HAP-1 (cell line): ENCODE measurements around the gene ANKRD13C.

Experiments
- DNase-seq, 2 experiments: peaks; one replicate each; pipeline ENCODE4 v3.0.0-alpha.2; 2016 to 2020; ENCODE audit warnings: low spot score in 2 of 2
- H3K27me3 ChIP-seq: fragments of 250-450 bp; sonication (Bioruptor Pico); 2 replicates; pipeline ENCODE4 v1.5.1; 2020; ENCODE audit warnings: low read depth, mild to moderate bottlenecking, moderate library complexity
- H3K36me3 ChIP-seq: fragments of 250-450 bp; sonication (Bioruptor Pico); replicated peaks from 2 replicates; pipeline ENCODE4 v1.5.1; 2020; ENCODE audit warnings: mild to moderate bottlenecking
- H3K4me1 ChIP-seq: fragments of 250-450 bp; sonication (Bioruptor Pico); 2 replicates; pipeline ENCODE4 v1.5.1; 2020; ENCODE audit warnings: mild to moderate bottlenecking
- H3K4me3 ChIP-seq: fragments of 250-450 bp; sonication (Bioruptor Pico); 2 replicates; pipeline ENCODE4 v1.5.1; 2020; ENCODE audit warnings: mild to moderate bottlenecking, moderate library complexity
- H3K9me3 ChIP-seq: fragments of 250-450 bp; sonication (Bioruptor Pico); 2 replicates; pipeline ENCODE4 v1.5.1; 2020; ENCODE audit warnings: mild to moderate bottlenecking, moderate library complexity
- in situ Hi-C: fragments of 300-500 bp; cut with MboI; formaldehyde crosslinking; loops from 3 replicates; pipeline ENCODE4 v1.14.3; 2020; ENCODE audit warnings: low sequenced_read_pairs, inconsistent platforms, mixed read lengths

The ANKRD13C gene

DNA sequence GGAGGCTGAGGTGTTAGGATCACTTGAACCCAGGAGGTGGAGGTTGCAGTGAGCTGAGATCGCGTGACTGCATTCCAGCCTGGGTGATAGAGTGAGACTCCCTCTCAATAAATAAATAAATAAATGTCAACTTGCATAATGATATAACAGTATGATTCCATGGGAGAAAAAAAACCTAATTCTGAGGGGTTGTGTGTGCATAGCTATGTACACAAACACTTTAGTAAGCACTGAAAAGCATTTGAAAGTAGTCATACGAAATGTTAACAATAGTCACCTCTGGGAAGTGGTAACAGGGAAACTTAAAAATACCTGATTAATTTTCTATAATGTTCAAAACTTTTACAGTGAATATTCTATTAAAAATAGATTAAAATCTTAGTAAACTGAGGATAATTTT, 43.2 kb downstream of the ANKRD13C start:
- Histone ChIP-seq H3K4me1 (0 out of 2 replicates have a peak, but pooled peaks cover 3% of the 10 kb centered on the region), H3K4me3 (no peak overlapping the region), H3K36me3 (no peaks in the 10 kb centered on the region), H3K27me3 (no peaks in the 10 kb centered on the region), H3K9me3 (no peaks in the 10 kb centered on the region)
- no peak for DNase-seq
- in situ Hi-C loops = no loop called here

- Histone ChIP-seq H3K27me3 (no peaks in the 10 kb centered on the region), H3K9me3 (no peaks in the 10 kb centered on the region), H3K4me1 (no peaks in the 10 kb centered on the region), H3K4me3 (no peak overlapping the region), H3K36me3 (no peaks in the 10 kb centered on the region; the same call in 1 of the 2 replicates)
- in situ Hi-C loops = no loop called here
- DNase-seq = no peak
Measured at GRCh38 chr1:70299472-70299871, 55.0 kb downstream of the ANKRD13C start.

- in situ Hi-C loops = no loop called here
- Histone ChIP-seq H3K27me3 (no peaks in the 10 kb centered on the region), H3K9me3 (no peaks in the 10 kb centered on the region), H3K36me3 (peaks cover 18% of the 10 kb centered on the region), H3K4me3 (no peak overlapping the region), H3K4me1 (no peaks in the 10 kb centered on the region)
- no peak for DNase-seq
Measured at GRCh38 chr1:70295749-70296148, 58.8 kb downstream of the ANKRD13C start.

GRCh38 chr1:70293186-70293843, 61.2 kb downstream of the ANKRD13C start:
- Histone ChIP-seq H3K4me1 (peaks cover 8% of the 10 kb centered on the region), H3K9me3 (no peaks in the 10 kb centered on the region), H3K27me3 (no peaks in the 10 kb centered on the region), H3K36me3 (peaks cover 18% of the 10 kb centered on the region), H3K4me3 (no peak overlapping the region)
- in situ Hi-C loops = no loop called here
- no peak for DNase-seq

DNA sequence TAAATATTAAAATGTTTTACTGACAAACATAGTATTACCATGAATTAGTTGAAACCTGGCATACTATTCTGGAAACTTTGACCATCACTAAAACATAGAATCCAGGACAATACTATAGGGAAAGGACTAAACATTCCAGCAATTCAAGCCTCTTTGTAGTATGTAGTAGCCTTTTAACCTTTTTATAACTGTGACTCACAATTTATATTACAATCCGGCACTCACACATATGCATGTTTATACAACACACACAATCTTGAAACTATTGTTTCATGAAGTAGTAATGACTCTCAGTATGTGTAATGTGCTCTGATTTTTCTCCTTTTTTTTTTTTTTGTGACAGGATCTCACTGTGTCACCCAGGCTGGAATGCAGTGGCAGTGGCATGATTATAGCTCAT, 64.3 kb downstream of the ANKRD13C start:
- H3K27me3 ChIP-seq = no peaks in the 10 kb centered on the region
- in situ Hi-C loops = no loop called here
- no peaks in the 10 kb centered on the region for H3K9me3 ChIP-seq
- H3K4me1 ChIP-seq = peaks cover 8% of the 10 kb centered on the region
- H3K36me3 ChIP-seq = peaks cover 18% of the 10 kb centered on the region
- no peak overlapping the region for H3K4me3 ChIP-seq
- peak in 1 of 2 experiments; percentile 32 for DNase-seq

GRCh38 chr1:70288166-70288565, 66.4 kb downstream of the ANKRD13C start:
- Histone ChIP-seq H3K27me3 (no peaks in the 10 kb centered on the region), H3K4me1 (peaks cover 8% of the 10 kb centered on the region), H3K4me3 (no peak overlapping the region), H3K9me3 (no peaks in the 10 kb centered on the region), H3K36me3 (peaks cover 14% of the 10 kb centered on the region)
- no peak for DNase-seq
- in situ Hi-C loops = no loop called here

DNA sequence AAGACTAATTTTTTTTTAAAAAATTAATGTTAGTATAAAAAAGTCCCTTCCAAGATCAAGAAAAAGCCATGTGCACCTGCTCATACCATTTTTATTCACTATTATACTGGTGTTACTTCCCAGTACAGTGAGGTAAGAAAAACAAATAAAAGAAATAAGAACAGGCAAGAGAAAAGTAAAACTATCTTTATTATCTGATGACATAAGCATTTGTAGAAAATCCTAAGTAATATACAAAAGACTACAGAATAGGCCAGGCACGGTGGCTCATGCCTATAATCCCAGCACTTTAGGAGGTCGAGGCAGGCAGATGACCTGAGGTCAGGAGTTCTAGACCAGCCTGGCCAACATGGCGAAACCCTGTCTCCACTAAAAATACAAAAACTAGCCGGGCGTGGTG, 68.1 kb downstream of the ANKRD13C start:
- in situ Hi-C loops = no loop called here
- H3K36me3 ChIP-seq = peaks cover 8% of the 10 kb centered on the region
- H3K4me1 ChIP-seq = peaks cover 12% of the 10 kb centered on the region
- H3K9me3 ChIP-seq = no peaks in the 10 kb centered on the region
- H3K4me3 ChIP-seq = no peak overlapping the region
- DNase-seq = no peak
- H3K27me3 ChIP-seq = no peaks in the 10 kb centered on the region

GRCh38 chr1:70284366-70284765, 70.2 kb downstream of the ANKRD13C start:
- H3K36me3 ChIP-seq = peaks cover 4% of the 10 kb centered on the region
- peaks cover 4% of the 10 kb centered on the region for H3K4me1 ChIP-seq
- in situ Hi-C loops = no loop called here
- no peaks in the 10 kb centered on the region for H3K9me3 ChIP-seq
- no peak overlapping the region for H3K4me3 ChIP-seq
- H3K27me3 ChIP-seq = no peaks in the 10 kb centered on the region
- DNase-seq = no peak

DNA sequence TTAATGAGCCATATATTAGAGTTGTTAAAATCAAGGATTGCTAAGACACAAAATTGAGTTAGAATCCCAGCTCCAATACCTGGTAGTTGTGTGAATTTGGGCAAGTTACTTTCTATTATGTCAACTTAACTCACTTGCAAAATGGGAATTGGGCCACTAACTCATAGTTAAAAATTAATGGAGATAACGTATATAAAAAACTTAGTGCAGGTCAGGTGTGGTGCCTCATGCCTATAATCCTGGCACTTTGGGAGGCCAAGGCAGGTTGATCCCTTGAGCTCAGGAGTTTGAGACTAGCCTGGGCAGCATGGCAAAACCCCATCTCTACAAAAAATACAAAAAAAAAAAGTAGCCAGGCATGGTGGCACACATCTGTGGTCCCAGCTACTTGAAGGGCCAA, 75.8 kb downstream of the ANKRD13C start:
- DNase-seq = no peak
- peaks cover 7% of the 10 kb centered on the region for H3K4me1 ChIP-seq
- H3K9me3 ChIP-seq = no peaks in the 10 kb centered on the region
- no peak overlapping the region for H3K4me3 ChIP-seq
- no peaks in the 10 kb centered on the region for H3K27me3 ChIP-seq
- H3K36me3 ChIP-seq = peaks cover 9% of the 10 kb centered on the region; the same call in 1 of the 2 replicates
- in situ Hi-C loops = no loop called here

DNA sequence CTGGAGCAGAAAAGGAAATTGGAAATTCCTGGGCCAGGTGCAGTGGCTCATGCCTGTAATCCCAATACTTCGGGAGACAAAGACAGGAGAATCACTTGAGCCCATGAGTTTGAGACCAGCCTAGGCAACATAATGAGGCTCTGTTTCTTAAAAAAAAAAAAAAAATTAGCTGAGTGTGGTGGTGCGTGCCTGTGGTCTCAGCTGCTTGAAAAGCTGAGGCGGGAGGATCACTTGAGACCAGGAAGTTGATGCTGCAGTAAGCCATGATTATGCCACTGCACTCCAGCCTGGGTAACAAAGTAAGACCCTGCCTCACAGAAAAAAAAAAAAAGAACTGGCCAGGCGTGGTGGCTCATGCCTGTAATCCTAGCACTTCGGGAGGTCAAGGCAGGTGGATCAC, 76.6 kb downstream of the ANKRD13C start:
- Histone ChIP-seq H3K4me1 (peaks cover 7% of the 10 kb centered on the region), H3K9me3 (no peaks in the 10 kb centered on the region), H3K4me3 (no peak overlapping the region), H3K27me3 (no peaks in the 10 kb centered on the region), H3K36me3 (peaks cover 9% of the 10 kb centered on the region; the same call in 1 of the 2 replicates)
- in situ Hi-C loops = no loop called here
- no peak for DNase-seq

GRCh38 chr1:70265946-70266345, 88.6 kb downstream of the ANKRD13C start:
- in situ Hi-C loops = loop anchor here (25.0 kb wide), 1 partner anchor 796 kb away; no protein-coding TSS in a partner anchor
- H3K4me3 ChIP-seq = no peak overlapping the region
- H3K27me3 ChIP-seq = no peaks in the 10 kb centered on the region
- no peak for DNase-seq
- H3K36me3 ChIP-seq = peaks cover 9% of the 10 kb centered on the region
- H3K4me1 ChIP-seq = no peaks in the 10 kb centered on the region
- no peaks in the 10 kb centered on the region for H3K9me3 ChIP-seq

DNA sequence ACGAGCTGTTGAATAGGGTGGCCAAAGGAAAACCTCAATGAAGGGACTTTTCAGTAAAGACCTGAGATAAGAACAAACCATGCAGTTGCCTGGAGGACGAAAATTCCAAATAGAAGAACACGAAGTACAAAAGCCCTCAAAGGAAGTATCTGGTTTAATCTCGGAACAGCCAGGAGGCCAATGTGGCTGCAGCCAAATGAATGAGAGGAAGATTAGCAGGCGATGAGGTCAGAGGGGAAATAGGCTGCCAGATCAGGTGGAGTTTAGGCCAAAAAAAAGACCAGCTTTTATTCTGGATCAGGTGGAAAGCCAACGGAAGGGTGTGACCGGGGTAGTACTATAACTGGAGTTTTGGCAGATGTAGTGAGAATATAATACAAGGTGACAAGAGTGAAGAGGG, 89.7 kb downstream of the ANKRD13C start:
- no peak for DNase-seq
- Histone ChIP-seq H3K9me3 (no peaks in the 10 kb centered on the region), H3K36me3 (peaks cover 7% of the 10 kb centered on the region), H3K27me3 (no peaks in the 10 kb centered on the region), H3K4me1 (no peaks in the 10 kb centered on the region), H3K4me3 (no peak overlapping the region)
- in situ Hi-C loops = loop anchor here (25.0 kb wide), 1 partner anchor 797 kb away; no protein-coding TSS in a partner anchor

GRCh38 chr1:70256664-70257063, 97.9 kb downstream of the ANKRD13C start:
- in situ Hi-C loops = loop anchor here (25.0 kb wide), 1 partner anchor 806 kb away; no protein-coding TSS in a partner anchor
- Histone ChIP-seq H3K4me1 (peaks cover under 1% of the 10 kb centered on the region), H3K36me3 (peaks cover 13% of the 10 kb centered on the region), H3K27me3 (no peaks in the 10 kb centered on the region), H3K9me3 (no peaks in the 10 kb centered on the region), H3K4me3 (no peak overlapping the region)
- no peak for DNase-seq

DNA sequence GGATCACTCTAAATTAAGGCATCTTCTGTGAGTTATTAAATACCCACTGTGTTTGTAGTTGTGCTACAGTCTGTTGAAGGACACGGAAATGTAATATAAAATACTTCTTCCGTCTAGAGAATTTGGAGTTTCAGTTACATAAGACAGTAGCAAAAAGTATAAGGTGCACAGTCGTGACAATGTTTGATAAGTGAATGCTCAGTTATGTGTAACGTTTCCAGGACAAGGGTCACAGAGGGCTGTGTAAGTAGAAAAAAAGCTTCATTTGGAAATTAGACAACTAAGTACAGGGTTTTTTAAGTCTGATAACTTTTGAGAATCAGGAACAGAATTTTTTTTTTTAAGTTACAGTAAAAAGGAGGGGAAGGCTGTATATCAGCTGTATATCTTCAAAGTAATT, 105.8 kb downstream of the ANKRD13C start:
- in situ Hi-C loops = no loop called here
- DNase-seq = no peak
- Histone ChIP-seq H3K27me3 (no peaks in the 10 kb centered on the region), H3K9me3 (no peaks in the 10 kb centered on the region), H3K36me3 (peaks cover 89% of the 10 kb centered on the region), H3K4me3 (no peak overlapping the region), H3K4me1 (peaks cover 14% of the 10 kb centered on the region)

DNA sequence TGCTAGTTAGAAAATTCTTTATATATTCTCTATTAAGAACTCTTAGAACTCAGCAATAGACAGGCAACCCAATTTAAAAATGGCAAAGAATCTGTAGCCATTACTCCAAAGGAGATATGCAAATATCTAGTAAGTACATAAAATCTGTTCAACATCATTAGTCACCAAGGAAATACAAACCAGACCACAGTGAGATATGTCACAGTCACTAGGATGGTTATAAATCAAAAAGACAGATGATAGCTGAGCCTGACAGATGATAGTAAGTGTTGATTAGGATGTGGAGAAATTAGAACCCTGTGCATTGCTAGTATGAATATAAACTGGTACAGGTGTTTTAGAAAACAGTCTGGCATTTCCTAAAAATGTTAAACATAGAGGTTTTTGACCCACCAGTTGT, 106.8 kb downstream of the ANKRD13C start:
- no peaks in the 10 kb centered on the region for H3K27me3 ChIP-seq
- in situ Hi-C loops = no loop called here
- H3K36me3 ChIP-seq = peaks cover 94% of the 10 kb centered on the region
- no peak for DNase-seq
- no peak overlapping the region for H3K4me3 ChIP-seq
- no peaks in the 10 kb centered on the region for H3K9me3 ChIP-seq
- peaks cover 14% of the 10 kb centered on the region for H3K4me1 ChIP-seq
